ENCODE results near the gene NHEJ1.

The NHEJ1 gene

GRCh38 chr2:219182331-219183150 lies 21.9 kb upstream of the NHEJ1 start:
- no peak for DNase-seq (ENCODE audit: low read depth in 2 of 2)

DNA sequence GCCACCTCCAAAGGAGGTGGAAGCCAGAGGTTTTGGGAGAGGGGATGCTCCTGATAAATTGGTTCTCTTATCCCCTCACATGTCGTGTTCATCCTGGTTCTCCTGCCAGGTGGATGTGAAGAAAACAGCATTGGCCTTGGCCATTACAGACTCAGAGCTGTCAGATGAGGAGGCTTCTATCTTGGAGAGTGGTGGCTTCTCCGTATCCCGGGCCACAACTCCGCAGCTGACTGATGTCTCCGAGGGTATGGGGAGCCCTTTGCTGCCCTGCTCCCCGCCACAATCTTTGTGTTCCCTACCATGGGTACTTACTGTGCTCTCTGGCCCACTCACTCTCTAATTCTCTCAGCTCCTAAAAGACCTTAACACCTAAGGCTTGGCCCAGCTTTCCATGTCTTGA lies 20.9 kb upstream of the NHEJ1 start:
- no peak for DNase-seq (ENCODE audit: low read depth in 2 of 2)

- no peak for DNase-seq (ENCODE audit: low read depth in 2 of 2)
These were observed 20.3 kb upstream of the NHEJ1 start for GRCh38 chr2:219180961-219181360.

DNA sequence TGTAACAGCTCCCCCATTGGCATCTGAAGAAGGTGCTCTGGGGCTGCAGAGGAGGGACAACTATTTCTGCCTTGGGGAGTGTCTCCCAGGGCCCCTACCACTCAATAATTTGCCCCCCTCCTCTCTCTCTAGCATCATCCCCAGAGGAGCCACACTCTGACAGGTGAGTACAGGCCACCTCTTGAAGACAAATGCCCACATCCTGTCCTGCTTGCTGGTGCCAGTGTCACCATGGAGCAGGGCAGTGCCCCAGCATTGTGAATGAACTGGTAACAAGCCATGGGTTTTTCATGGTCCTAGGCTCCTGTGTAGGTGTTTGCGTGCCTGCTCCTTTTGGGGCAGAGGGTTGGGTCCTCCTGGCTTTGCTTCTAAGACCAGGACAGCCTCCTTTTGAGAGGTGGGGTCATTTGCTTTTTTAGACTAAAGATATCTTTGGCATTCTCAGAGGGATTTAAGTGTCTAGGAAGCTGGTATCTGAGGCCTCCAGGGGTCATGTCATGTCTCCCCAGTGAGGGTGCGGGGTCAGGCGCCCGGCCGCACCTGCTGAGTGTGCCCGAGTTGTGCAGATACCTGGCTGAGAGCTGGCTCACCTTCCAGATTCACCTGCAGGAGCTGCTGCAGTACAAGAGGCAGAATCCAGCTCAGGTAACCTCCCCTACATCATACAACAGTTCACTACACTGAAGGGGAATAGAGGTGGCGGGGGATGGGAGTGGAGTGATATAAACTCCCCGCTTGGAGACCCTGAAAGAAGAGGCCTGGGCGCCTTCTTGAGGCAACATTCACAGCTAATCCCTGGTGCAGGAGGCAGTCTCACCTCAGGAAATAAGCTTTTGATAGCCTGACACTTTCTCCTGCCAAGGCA lies 19.2 kb upstream of the NHEJ1 start:
- no peak for DNase-seq (ENCODE audit: low read depth in 2 of 2)

- peak in 1 of 2 donors; percentile 36 for DNase-seq (ENCODE audit: low read depth in 2 of 2)
These were observed 18.0 kb upstream of the NHEJ1 start for GRCh38 chr2:219178377-219179175.

GRCh38 chr2:219177552-219178376 lies 17.1 kb upstream of the NHEJ1 start, which contains the start of gene RETREG2:
Gene RETREG2 (plus strand): TSS chr2:219178275. CDS start chr2:219178353, 78 bp downstream.
- DNase-seq (ENCODE audit: low read depth in 2 of 2): peak; percentile 56 to 77

DNA sequence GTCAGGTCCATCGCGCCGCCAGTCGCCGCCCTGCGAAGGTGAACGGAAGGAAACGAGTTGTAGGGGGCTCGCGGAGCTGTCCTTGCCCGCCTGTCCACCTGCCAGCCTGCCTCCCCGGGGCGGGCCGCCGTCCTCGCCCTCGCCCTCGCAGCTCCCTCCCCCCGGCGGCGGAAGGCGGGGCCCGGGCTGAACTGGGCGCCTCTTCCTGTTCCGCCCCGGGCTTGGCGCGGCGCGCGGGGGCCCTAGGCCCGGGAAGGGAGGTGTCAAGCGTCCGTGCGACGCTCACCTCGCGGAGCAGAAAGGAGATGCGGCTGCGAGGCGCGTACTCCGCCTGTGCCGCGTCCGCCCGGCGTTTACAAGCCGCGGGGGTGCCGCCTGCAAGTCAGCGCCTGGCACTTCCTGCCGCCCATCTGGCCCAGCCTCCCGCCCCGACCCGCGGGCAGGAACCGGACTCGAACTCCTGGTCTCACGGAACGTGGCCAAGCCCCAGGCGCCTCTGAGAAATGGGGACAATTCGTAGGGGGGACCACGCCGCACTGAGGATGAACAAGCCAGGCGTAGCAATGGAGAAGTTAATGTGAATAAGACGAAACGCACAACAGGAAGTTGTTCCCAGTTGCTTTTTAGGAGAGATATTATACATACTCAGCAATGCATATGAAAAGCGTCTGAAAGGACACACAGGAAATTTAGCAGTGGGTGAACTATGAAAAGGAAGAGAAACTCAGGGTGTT lies 16.4 kb upstream of the NHEJ1 start, which contains the start of gene CNPPD1:
Gene CNPPD1, minus strand, starts transcription at position 108 of the 734 bp plus-strand sequence. Its CDS starts 97 bp downstream, at position 11.
- peak; percentile 66 to 86 for DNase-seq (ENCODE audit: low read depth in 2 of 2)

DNA sequence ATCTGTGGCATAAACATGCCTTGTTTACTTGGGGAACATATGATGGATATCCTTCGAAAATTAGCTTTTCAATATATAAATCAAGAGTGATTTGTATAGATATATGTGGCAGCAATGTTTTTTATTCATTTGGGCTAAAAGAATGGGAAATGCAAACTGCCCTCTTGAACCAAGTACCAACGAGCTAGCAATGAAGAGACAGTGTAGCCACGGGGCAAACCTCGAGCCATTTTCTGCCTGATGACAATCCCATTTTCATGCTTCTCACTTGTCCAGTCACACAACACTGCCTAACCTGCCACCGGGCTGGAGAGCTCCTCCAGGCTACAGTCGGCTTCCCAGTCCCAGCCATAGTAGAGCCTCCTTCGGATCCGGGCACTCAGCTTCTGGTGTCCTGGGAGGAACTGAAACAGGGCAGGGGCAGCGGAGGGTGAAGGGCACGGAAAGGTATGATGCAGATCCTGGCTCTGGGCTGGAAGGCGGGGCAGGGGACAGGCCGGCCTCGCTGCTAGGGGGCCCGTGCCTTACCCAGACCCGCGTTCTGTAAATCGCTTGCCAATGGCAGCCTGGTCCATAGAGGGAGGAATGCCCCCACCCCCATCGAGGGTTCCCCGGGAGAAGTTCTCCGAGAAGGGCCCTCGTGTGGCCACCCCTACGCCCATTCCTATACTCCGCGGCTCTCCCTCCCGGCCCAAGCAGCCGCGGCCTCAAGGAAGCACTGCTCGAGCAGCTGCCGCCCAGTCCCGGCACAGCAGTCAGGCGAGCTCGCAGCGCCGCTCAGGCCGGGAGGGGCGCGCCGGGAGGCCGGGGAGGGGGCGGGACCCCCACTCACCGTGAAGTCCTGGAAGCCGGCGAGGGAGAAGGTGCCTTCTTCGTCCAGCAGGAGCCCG lies 15.6 kb upstream of the NHEJ1 start:
- DNase-seq (ENCODE audit: low read depth in 2 of 2): no peak

DNA sequence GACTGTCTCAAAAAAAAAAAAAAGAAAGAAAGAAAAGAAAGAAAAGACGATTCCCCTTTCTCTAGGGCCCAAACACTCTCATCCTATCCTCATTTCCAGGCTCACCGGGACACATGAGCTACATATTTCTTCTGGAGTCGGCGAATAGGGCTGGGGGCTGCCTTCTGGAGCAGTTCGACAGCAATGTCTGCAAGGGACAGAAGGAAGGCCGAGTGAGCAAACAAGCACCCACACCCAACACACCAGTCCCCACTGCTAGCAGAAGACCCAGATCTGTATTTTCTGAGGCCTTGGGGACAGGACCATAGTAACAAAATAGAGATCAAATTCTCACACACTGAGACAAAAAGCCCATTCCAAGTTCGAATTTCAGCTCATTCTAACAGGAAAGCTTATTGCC lies 14.9 kb upstream of the NHEJ1 start:
- no peak for DNase-seq (ENCODE audit: low read depth in 2 of 2)

DNA sequence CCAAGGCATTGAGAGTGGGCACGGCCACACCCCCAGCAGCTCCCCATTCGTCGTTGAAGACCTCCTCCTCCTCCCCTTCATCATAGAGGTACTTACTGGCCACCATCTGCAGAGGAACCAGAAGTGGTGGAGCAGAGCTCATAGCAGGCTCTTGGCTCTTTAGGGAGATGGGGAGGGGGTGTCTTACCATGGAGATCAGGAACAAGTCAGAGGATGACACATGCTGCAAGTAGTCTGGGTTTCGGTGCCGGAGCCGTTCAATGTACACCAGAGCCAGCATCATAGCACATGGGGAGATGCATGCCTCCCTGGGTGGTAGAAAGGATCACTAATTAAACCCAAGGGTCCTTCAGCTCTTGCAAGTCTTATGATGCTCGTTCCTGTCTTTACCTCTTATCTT lies 14.2 kb upstream of the NHEJ1 start:
- DNase-seq (ENCODE audit: low read depth in 2 of 2): no peak

DNA sequence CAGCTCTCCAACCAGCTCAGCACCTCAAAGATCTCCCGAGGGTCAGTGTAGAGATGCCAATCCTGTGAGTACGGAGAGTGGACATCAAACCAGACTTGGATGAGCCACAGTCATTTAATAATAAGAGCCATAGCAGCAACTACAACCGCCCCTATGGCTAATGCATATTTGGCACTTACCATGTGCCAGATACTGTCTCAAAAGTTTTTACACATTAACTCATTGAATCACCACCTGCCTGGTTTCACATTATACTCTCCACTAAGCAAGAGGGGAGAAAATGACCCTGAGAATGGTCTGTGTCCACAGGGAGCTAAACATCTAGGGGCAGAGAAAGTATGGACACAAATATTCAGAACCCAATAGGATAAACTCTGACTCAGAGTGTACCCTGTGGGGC lies 13.5 kb upstream of the NHEJ1 start:
- no peak for DNase-seq (ENCODE audit: low read depth in 2 of 2)

GRCh38 chr2:219173176-219173575 lies 12.6 kb upstream of the NHEJ1 start:
- no peak for DNase-seq (ENCODE audit: low read depth in 2 of 2)

- DNase-seq (ENCODE audit: low read depth in 2 of 2): no peak
These were observed 11.9 kb upstream of the NHEJ1 start for GRCh38 chr2:219172231-219173154.

DNA sequence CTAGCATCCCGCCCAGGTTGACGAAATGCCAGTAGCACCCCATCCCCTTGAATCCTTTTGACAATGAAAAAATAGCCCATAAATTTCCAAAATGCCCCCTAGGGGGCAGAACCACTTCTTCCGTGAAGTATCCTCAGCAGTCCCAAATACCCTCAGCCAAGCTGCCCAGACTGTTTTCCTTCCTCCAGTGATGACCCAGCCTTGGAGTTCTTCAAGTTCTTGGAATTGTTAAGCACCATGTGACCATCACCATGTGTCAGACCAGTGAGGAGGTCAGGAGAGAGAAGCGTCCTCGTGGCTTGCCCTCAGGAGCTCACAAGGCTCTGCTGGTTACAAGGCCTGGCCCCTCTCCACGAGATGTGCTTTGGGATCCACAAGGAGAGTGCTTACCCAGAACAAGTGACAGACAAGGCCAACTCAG lies 10.6 kb upstream of the NHEJ1 start:
- no peak for DNase-seq (ENCODE audit: low read depth in 2 of 2)

DNA sequence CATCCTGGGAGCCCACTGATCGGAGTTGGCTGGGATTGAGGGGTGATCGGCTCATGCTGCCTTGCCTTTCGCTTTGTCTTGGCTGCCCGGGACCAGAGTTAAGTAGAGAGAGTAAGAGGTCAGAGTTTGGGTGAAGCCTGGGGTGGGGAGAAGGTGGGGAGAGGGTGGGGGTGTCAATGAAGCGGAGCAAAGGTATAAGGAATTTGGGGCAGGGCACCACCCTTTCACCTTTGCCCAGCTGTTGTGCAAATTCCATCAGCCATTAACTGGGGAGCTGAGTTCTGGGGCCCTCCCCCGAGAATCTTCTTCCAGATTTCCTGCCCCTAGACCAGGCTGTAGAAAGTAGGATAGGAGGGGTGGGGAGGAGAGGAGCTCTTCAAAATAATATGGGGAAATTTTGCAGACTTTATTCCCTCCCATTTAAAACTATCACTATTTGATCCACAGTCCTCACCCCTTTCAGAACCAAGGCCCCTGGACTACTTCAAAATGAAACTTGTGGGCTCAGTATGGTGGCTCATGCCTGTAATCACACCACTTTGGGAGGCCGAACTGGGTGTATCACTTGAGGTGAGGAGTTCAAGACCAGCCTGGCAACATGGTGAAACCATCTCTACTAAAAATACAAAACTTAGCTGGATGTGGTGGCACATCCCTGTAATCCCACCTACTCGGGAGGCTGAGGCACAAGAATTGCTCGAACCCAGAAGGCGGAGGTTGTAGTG lies 9.5 kb upstream of the NHEJ1 start, which contains the start of gene SLC23A3:
Gene SLC23A3, minus strand, starts transcription at position 100 of the 725 bp plus-strand sequence. Its CDS starts 45 bp downstream, at position 55.
- no peak for DNase-seq (ENCODE audit: low read depth in 2 of 2)

- no peak for DNase-seq (ENCODE audit: low read depth in 2 of 2)
These were observed 8.3 kb upstream of the NHEJ1 start for GRCh38 chr2:219168932-219169331.

DNA sequence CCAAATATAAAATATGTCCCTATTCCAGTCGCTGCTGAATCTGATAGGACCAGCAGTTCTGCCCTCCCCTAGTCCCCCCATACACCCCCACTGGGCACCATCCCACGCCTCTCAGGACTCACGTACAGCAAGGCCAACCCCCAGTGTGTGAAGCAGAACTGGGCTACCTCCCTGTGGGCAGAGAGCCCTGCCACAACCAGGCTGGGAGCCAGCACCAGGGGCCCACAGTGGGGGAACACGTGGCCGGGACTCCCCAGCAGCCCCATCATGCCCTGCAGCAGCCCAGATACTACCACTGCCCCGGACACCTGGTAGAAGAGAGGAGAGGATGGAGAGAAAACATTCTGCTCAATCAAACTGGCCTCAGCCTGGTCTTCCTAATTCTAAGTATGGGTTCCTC lies 7.9 kb upstream of the NHEJ1 start:
- DNase-seq (ENCODE audit: low read depth in 2 of 2): no peak

Data from stimulated activated CD8-positive, alpha-beta memory T cell treated with anti-CD3 and anti-CD28 coated beads, Interleukin-7, amount 100 ng/mL, for 4 hours (primary cell).